Endothelial cell (in vitro differentiated cells): Measurements from ENCODE around the gene NEO1. TPM values are rescaled to one million over a fixed set of nuclear protein-coding genes. Genes with fewer than 3 reads are reported as not detected.

Experiments
- DNase-seq: peaks from one replicate; pipeline ENCODE4 v3.0.0; 2021; ENCODE audit warnings: low spot score
- H3K27ac Mint-ChIP-seq: one replicate; pipeline ENCODE4 v1.8.0; 2021; ENCODE audit warnings: mixed read lengths, inconsistent platforms; ENCODE audit not compliant: unreplicated experiment
- H3K27me3 Mint-ChIP-seq: one replicate; pipeline ENCODE4 v1.8.0; 2021; ENCODE audit warnings: mild to moderate bottlenecking, moderate library complexity, mixed read lengths, inconsistent platforms; ENCODE audit not compliant: unreplicated experiment
- H3K36me3 Mint-ChIP-seq: one replicate; pipeline ENCODE4 v1.8.0; 2021; ENCODE audit warnings: mild to moderate bottlenecking, low read depth, mixed read lengths, inconsistent platforms; ENCODE audit not compliant: unreplicated experiment
- H3K4me1 Mint-ChIP-seq: one replicate; pipeline ENCODE4 v1.8.0; 2021; ENCODE audit warnings: mild to moderate bottlenecking, mixed read lengths, inconsistent platforms; ENCODE audit not compliant: unreplicated experiment
- H3K4me3 Mint-ChIP-seq: one replicate; pipeline ENCODE4 v1.8.0; 2021; ENCODE audit warnings: mild to moderate bottlenecking, mixed read lengths, inconsistent platforms; ENCODE audit not compliant: unreplicated experiment
- H3K9me3 Mint-ChIP-seq: one replicate; pipeline ENCODE4 v1.8.0; 2021; ENCODE audit warnings: mixed read lengths, inconsistent platforms; ENCODE audit not compliant: unreplicated experiment
- CTCF ChIP-seq: fragments of 200-600 bp; sonication (generic); IDR thresholded peaks from one replicate; pipeline ENCODE4 v1.5.0; 2021; ENCODE audit warnings: antibody characterized with exemption; ENCODE audit not compliant: unreplicated experiment
- total RNA-seq: library from RNA; stranded (reverse); fragmentation: NEBNext Ultra II Directional; extraction: Animal tissue kit (Norgen Biotek cat#: 25700); gene quantifications from one replicate; pipeline ENCODE4 v1.2.1, GENCODE V29; 2021; ENCODE audit not compliant: unreplicated experiment

Gene NEO1
- total RNA-seq, 1 donor from 2014 or later, result 140 TPM

GRCh38 chr15:73022161-73022560 lies 30.1 kb upstream of the NEO1 start:
- Mint-ChIP-seq H3K4me1 (peaks cover 11% of the 10 kb centered on the region), H3K27ac (no peak overlapping the region)
- no peak for DNase-seq

GRCh38 chr15:73023071-73023470 lies 29.2 kb upstream of the NEO1 start:
- H3K4me1 Mint-ChIP-seq, result peaks cover 11% of the 10 kb centered on the region
- no peak for TF ChIP-seq CTCF
- no peak overlapping the region for H3K27ac Mint-ChIP-seq

More at GRCh38 chr15:73022161-73022560, 30.1 kb upstream of the NEO1 start:
- Mint-ChIP-seq H3K4me3 (no peak overlapping the region), H3K36me3 (no peaks in the 10 kb centered on the region), H3K27me3 (no peaks in the 10 kb centered on the region), H3K9me3 (no peaks in the 10 kb centered on the region)
- no peak for TF ChIP-seq CTCF

GRCh38 chr15:73024168-73024567 lies 28.1 kb upstream of the NEO1 start:
- H3K4me3 Mint-ChIP-seq, result no peak overlapping the region
- H3K27ac Mint-ChIP-seq, result no peak overlapping the region
- no peak for DNase-seq
- no peaks in the 10 kb centered on the region for H3K9me3 Mint-ChIP-seq
- H3K4me1 Mint-ChIP-seq, result peaks cover 11% of the 10 kb centered on the region
- no peak for TF ChIP-seq CTCF
- no peaks in the 10 kb centered on the region for H3K27me3 Mint-ChIP-seq
- no peaks in the 10 kb centered on the region for H3K36me3 Mint-ChIP-seq

More at GRCh38 chr15:73023071-73023470, 29.2 kb upstream of the NEO1 start:
- Mint-ChIP-seq H3K4me3 (no peak overlapping the region), H3K27me3 (no peaks in the 10 kb centered on the region), H3K9me3 (no peaks in the 10 kb centered on the region), H3K36me3 (no peaks in the 10 kb centered on the region)
- DNase-seq, result no peak

- Mint-ChIP-seq H3K36me3 (no peaks in the 10 kb centered on the region), H3K4me3 (no peak overlapping the region), H3K4me1 (peaks cover 4% of the 10 kb centered on the region), H3K27me3 (no peaks in the 10 kb centered on the region), H3K27ac (no peak overlapping the region), H3K9me3 (no peaks in the 10 kb centered on the region)
- DNase-seq, result no peak
- TF ChIP-seq CTCF, result no peak
Observed at GRCh38 chr15:73026511-73027054, 25.7 kb upstream of the NEO1 start.

GRCh38 chr15:73028031-73028430 lies 24.2 kb upstream of the NEO1 start:
- DNase-seq, result no peak
- no peaks in the 10 kb centered on the region for H3K27me3 Mint-ChIP-seq
- H3K4me3 Mint-ChIP-seq, result no peak overlapping the region
- H3K4me1 Mint-ChIP-seq, result no peaks in the 10 kb centered on the region
- H3K27ac Mint-ChIP-seq, result no peak overlapping the region
- no peaks in the 10 kb centered on the region for H3K36me3 Mint-ChIP-seq
- no peak for TF ChIP-seq CTCF
- no peaks in the 10 kb centered on the region for H3K9me3 Mint-ChIP-seq
